SKM-1 treated with dmso at 0.1 percent for 144 hours (cell line): ENCODE results near the gene PPP4R1.
"Not testable (repeated sequence)": the region's sequence is repeated elsewhere in the genome, so short reads cannot be mapped to it uniquely, and the experiment has no call there.

Source experiments
- DNase-seq: peaks from one replicate; lab custom pipeline; 2025; ENCODE audit not compliant: unreplicated experiment; lab: John Stamatoyannopoulos, UW

The PPP4R1 gene

DNA sequence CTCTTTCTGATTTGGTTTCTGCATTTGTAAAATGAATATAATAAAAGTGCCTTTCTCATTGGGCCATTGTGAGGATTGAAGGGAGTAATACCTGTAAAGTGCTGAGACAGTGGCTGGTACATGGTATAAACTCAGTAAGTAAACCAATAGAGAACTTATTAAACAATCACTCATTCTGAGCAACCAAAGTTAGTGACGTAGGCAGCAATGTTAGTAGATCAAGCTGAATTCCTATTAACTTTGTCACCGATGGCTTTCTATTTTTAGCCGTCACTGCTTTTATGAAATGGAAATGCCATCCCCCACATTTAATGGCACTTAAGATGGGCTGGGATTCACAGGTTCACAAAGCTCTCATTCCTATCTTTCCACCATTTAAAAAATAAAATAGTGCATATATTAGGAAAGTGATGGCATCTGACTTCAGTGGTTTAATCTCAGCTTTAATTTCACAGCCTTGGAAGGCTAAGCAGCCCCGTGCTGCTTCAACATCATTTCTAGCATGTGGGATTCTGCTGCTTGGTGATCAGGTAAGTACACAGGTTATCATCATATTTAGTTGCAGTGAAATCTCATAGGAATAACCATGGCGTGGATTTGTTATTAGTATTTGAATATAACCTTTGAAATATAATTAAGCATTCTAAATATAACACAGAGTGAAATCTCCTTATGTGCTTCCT is 17.6 kb upstream of the PPP4R1 start:
- no peak for DNase-seq

DNA sequence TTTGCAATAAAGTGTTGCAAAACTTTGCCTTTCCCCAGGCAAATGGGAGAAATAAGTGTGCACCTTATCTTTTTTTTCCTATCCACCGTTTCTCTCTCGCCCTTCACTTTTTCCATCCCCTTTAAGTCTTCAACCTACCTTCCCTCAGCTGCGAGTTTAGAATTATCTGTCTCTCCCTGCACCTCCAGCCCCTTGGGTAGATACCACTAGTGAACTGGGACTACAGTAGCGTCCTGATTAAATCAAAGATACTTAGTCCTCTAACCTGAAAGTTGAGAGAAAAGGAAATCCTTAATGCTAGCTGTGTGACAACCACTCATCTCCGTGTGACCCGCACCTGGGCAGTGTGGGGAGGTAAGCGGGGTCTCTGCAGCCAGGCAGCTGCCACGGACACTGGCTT is 16.1 kb upstream of the PPP4R1 start:
- no peak for DNase-seq

DNA sequence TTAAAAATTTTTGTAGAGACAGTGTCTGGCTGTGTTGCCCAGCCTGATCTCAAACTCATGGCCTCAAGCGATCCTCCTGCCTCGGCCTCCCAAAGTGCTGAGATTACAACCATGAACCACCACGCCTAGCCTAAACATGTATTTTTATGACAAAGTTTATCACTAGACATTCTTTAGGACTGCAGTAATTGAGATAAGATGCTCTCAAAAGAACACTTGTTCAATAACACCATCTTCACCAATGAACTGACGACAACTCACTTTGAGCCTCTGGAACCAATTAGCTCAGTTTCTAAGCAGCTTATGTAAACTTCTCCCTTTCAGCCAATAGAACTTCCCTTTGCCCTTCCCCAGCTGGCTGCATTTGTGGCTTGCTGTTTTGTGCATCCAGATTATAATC is 15.3 kb upstream of the PPP4R1 start:
- peak; percentile 64 for DNase-seq

DNA sequence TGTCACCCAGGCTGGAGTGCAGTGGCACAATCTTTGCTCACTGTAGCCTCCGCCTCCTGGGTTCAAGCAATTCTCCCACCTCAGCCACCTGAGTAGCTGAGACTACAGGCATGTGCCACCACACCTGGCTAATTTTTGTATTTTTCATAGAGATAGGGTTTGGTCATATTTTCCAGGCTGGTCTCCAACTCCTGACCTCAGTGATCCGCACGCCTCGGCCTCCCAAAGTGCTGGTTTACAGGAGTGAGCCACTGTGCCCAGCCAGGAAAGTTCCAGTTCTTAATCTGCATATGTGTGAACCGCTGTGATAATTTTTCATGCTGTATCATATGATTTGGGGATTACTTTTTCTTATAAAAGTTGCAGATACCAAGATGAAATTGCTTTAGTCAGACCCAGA is 14.6 kb upstream of the PPP4R1 start:
- no peak for DNase-seq

DNA sequence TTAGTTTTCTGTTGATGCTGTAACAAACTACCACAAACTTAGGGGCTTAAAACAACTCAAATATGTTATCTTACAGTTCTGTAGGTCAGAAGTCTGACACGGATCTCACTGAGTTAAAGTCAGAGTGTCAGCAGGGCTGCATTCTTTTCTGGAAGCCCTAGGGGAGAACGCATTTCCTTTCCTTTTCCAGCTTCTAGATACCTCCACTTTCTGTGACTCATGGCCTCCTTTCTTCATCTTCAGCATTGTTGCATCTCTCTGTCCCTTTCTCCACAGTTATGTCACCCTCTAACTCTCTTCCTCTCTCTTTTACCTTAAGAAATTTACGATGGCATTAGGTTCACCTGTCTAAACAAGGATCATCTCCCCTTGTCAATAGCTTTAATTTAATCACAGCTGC is 13.3 kb upstream of the PPP4R1 start:
- no peak for DNase-seq

DNA sequence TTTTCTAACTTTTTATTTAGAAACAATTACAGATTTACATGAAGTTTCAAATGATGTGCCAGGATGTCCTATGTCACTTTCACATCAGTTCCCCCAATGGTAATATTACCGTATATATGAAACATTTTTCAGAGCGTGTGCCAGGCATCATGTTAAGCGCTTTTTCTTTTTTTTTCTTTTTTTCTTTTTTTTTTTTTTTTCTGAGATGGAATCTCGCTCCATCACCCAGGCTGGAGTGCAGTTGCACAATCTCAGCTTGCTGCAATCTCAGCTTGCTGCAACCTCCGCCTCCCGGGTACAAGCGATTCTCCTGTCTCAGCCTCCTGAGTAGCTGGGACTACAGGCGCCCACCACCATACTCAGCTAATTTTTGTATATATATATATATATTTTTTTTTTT is 5.6 kb upstream of the PPP4R1 start:
- DNase-seq = no peak

DNA sequence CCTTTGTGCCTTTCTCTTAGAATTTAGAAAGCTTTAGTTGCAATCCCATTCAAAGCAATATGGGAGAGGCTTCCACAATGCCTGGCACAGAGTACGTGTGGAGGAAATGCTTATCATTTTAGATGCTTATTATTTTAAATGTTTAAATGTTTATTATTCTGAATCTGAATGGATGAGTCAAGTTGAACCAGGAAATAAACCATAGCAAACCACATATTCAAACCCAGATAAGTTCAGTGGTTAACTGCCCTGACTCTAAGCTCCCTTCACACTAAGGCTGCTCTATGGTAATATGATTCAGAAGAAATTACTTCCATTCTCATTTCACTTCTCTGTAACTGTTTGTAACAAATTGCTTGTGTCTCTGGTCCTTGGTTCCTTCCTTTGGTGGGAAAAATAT is 5.2 kb upstream of the PPP4R1 start:
- DNase-seq = no peak

DNA sequence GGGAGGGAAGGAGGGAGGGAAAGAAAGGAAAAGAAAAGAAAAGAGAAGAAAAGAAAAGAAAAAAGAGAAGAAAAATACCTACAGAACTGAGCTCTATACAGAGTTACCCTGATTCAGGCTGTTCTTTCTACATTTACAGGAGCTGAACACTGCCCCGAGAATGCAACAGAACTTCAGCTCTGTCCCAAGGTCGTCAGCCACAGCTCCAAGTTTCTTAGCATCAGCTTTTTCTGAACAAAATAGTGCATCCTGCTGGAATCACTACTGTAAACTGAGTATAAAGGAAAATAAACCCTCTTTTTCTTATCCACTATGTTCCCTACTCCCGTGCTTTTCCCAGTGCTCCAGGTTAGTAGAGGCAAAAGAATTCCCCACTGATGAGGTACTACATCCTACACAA is 4.7 kb upstream of the PPP4R1 start:
- no peak for DNase-seq

DNA sequence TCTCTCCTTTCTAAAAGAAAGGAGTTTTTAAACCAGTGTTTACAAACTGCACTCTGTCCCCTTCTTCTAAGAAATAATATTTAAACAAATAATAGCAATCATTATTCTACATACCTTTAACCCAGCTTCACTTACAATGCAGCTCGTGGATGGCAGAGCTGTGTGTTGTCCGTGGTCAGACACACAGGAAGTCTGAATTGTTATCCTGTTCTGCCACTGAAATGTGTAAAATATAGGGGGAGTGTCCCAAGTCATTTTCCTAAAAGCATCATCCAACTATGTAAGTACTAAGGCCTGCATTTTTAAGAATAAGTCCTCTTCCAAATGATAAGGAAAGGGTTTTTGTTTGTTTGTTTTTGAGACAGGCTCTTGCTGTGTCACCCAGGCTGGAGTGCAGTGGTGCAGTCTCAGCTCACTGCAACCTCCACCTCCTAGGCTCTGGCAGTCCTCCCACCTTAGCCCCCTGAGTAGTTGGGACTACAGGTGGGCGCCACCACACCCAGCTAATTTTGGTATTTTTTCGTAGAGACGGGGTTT is 2.7 kb upstream of the PPP4R1 start:
- DNase-seq = no peak

DNA sequence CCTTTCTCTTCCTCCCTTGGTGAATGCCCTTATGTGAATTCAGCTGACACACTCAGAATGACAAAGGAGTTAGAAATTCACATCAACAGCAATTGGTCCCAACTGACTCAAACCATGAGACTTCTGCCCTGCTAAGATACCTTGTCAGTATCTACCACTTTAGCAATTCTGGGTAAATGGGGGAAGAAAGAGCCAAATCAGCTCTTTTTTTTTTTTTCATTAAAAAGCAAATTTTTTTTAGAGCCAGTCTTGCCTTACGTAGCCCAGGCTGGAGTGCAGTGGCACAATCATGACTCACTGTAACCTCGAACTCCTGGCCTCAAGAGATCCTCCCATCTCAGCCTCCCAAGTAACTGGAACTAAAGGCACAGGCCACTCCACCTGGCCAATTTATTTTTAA is 1.7 kb upstream of the PPP4R1 start:
- no peak for DNase-seq

DNA sequence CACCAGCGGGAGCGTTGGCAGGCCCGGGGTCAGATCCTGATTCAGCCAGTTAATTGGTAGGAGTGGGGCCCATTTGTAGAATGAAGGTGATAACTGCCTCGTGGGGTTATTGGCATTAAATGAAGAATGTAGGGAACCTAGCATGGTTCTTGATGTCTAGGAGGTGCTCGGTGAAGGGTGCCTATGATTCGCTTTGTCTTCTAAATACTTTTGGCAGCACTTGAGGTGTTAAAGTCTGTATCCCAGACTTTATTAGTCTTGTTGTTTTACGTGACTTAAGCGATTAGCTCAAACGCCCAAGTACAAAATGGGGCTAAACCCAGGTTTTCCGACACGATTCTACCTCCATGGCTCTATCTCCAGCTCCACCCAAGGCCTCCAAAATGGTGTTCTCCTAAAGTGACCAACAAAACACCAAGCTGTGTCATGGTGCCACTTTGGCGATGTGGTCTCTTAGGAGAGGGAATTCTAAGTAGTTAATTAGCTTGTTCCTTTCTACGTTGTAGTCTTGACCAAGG is 980 bp upstream of the PPP4R1 start:
- DNase-seq = no peak

DNA sequence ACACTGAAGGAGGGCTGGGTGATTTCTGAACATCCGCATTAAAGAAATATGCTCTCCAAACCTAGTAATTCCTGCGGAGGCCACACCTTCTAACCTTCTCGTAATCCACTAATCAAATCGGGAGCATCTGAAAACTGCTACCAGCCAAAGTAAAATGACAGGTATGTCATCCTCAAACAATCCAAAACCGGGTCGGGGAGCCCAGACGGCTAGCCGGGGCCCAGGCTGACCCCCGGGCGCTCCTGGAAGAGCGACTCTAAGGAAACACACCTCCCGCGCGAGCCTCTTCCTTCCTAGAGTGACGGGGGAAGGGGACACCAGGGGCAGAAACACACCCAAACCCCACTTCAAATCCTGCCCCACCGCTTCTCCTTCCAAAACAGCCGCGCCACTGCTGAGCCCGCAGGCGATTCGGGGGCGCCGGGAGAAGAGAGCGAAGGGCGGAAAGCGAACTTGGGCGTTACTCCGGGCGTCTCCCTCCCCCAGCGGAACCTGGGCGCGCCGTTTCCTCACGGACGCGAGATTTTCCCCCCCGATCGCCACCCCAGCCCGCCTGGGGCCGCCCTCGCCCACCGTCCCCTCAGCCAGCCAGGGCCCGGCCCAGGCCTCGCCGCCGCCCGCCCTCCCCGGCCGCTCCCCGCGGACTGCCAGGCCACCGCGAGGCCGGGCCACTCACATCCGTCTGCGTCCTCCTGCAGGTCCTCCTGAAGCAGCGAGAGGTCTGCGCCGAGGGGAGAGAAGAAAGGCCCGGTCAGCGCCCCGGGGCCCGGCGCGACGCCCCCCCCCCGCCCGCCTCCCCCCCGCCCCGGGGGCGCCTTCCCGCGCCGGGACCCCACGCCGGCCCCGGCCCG is 584 bp downstream of the PPP4R1 start:
- peak; percentile 25 for DNase-seq

DNA sequence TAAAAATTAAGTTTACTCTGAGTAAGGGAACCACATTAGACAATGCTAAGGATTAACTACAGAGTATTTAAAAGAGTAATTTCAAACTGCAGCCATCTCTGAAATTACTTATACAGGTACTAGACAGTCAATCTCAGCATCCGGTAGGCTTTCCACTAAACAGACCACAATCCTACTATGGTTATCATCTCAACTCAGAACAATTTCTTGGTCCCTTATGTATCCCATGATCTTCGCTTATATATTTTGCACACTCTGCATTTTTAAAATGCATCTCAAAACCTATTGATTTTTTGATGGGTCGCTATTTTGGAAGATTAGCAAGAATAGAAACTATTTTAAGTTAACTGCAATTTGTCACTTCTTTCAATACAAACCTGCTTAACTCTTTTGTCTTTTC is 1.4 kb downstream of the PPP4R1 start:
- DNase-seq = no peak

DNA sequence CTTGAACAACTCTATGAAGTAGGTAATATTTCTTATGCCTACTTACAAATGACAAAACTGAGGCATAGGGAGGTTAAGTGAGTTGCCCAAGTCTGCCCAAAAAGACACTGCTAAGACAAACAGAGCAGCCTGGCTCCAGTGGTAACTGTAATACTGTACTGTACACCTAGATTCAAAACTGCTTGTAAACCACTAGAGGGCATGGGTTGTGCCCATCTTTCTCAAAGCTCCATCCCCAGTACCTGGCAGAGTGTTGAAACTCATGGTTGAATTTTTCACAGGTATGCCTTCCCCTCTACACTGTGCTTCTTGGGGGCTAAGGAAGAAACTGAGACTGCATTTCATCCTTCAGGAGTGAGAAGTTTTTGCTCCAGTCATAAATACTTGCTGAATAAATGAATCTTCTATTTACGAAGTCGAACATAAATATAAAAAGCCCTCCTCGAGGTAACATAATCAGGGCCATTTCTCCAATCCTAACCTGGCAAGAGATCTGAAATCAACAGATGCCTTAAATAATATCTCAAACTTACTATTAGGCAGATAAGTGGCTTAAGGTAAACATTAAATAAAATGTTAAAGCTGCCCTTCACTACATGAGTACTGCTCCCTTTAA is 2.0 kb downstream of the PPP4R1 start:
- peak; percentile 53 for DNase-seq

DNA sequence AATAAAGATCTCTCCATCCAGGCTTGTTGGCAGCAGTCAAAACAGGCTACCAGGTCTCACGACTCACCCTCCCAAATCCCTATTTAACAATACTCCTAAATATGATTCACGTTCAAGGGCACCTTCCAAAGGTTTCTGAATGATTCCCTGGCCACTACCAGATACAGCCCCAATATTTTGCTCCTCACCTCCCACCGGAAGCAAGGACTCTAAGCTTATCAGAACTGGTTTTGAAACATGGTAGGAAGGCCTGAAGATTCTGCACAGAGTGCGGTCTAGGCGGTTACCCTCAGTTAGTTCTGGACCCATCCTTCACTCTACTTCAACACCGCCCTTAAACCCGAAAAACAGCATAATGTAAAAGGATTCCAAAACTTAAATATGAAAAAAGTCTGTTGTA is 5.2 kb downstream of the PPP4R1 start:
- DNase-seq = no peak

DNA sequence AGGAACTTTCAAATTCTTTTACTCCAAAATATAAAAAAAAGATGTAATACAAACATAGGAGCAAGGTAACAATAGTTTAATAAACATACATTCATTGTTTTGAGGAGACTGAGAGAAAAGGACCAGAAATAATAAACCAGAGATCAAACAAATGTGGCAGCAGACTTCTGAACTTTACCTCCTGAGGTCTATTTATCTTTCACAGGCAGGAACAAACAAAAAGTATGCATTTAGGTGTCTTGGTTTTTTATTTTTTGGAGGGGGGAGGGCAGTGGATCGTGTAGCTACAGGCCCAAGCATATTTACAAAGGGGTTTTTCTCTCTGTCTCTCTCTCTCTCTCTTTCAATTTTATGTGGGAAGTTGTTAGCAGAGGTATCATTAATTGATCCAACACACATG is 5.6 kb downstream of the PPP4R1 start:
- DNase-seq = no peak

DNA sequence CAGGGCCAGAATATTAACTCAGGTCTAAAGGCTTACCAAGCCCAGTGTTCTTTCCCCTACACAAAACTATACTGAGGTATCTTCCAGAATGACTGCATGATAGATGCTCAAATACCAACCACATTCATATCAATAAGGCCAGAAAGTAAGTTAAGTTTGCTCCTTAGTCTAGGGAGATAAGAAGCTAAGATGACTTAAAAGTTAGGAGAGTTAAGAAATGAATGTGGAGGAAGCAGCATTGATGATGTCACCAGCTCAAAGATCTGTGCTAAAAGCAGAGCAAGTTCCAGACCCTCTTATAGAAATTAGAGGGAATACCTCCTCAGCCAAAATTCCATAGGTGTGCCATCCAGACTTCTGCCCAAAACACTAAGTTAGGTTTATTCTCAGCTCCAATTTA is 6.1 kb downstream of the PPP4R1 start:
- no peak for DNase-seq

DNA sequence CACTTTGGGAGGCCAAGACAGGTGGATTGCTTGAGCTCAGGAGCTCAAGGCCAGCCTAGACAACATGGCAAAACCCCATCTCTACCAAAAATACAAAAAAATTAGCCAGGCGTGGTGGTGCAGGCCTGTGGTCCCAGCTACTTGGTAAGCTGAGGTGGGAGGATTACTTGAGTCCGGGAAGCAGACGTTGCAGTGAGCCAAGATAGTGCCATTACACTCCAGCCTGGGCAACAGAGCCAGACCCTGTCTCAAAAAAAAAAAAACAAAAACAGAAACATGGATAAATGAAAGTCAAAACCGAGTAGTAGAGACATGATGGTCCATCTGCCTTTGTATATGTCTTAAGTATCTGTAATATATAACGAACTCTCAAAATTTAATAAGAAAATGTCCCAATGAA is 7.2 kb downstream of the PPP4R1 start:
- DNase-seq = not testable (repeated sequence)

DNA sequence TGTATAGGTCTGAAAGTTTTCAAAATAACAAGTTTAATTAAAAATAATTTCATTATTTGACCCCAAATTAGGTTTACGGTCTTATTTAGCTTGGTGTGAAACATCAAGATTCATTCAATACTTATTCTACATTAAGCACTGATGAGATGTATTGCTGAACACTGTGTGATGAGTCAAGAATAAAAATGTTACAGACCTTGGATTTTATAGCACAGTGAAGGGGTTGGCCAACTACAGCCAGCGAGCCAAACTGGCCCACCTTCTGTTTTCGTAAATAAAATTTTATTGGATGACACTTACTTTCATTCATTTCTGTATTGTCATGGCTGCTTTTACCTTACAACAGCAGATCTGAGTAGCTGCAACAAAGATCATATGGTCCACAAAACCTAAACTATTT is 8.3 kb downstream of the PPP4R1 start:
- no peak for DNase-seq

DNA sequence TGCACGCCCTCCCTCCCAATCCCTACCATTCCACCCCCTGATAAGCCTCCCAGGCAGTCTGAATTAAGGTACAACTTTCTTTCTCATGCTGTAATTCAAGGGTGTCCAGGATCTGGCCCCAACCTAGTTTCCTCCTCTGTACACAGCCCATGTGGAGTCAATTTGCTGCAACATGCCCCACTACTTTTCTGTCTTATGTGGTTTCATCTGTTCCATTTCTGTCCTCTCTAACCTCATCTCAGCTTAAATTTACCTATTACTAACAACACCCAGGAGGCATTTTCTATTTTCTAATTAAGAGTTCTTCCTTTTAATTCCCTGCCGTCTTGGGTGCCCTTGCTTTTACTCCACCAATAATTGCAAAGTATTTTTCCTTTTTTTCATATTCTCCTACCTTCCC is 10.0 kb downstream of the PPP4R1 start:
- no peak for DNase-seq

DNA sequence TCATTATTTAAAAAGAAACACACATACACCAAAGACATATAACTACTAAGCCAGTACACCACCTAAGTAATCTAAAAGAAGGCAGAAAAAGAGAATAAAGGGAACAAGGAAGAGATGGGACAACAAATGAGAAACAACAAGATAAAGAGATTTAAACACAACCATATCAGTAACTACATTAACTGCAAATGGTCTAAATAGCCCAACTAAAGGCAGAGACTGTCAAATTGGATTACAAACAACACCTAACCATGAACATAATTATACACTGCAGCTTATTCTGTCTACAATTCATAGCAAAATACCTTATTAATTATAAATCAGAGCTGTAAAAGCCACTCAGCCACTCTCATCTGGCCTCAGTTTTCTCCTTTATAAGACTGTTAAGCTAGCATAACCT is 15.0 kb downstream of the PPP4R1 start:
- no peak for DNase-seq

DNA sequence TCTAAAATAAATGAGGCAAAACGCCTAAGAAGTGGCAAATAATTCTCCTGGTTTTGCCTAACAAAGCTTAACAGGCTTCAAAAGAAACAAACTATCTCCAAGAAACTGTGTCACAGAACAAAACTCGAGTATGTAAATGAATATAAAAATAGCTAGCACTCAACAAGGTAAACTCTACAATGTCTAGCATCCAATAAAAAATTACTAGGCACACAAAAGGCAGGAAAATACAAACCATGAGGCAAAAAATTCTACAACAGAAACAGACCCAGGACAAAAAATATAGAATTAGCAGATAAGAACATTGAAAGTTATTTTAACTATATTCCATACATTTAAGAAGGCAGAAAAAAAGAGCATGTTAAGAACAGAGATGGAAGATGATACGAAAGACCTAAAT is 16.8 kb downstream of the PPP4R1 start:
- DNase-seq = no peak
